OCI-M1 (cell line): ENCODE measurements around the gene PAQR5.
"Not testable (repeated sequence)": the region's sequence is repeated elsewhere in the genome, so short reads cannot be mapped to it uniquely, and the experiment has no call there.

Source experiments
- DNase-seq: peaks from one replicate; lab custom pipeline; 2025; lab: John Stamatoyannopoulos, UW

PAQR5 gene

GRCh38 chr15:69316291-69316690, 17.6 kb downstream of the PAQR5 start:
- DNase-seq: no peak

GRCh38 chr15:69317392-69317841, 18.7 kb downstream of the PAQR5 start:
- DNase-seq: no peak

- DNase-seq: no peak
Observed at GRCh38 chr15:69318033-69318432, 19.3 kb downstream of the PAQR5 start.

DNA sequence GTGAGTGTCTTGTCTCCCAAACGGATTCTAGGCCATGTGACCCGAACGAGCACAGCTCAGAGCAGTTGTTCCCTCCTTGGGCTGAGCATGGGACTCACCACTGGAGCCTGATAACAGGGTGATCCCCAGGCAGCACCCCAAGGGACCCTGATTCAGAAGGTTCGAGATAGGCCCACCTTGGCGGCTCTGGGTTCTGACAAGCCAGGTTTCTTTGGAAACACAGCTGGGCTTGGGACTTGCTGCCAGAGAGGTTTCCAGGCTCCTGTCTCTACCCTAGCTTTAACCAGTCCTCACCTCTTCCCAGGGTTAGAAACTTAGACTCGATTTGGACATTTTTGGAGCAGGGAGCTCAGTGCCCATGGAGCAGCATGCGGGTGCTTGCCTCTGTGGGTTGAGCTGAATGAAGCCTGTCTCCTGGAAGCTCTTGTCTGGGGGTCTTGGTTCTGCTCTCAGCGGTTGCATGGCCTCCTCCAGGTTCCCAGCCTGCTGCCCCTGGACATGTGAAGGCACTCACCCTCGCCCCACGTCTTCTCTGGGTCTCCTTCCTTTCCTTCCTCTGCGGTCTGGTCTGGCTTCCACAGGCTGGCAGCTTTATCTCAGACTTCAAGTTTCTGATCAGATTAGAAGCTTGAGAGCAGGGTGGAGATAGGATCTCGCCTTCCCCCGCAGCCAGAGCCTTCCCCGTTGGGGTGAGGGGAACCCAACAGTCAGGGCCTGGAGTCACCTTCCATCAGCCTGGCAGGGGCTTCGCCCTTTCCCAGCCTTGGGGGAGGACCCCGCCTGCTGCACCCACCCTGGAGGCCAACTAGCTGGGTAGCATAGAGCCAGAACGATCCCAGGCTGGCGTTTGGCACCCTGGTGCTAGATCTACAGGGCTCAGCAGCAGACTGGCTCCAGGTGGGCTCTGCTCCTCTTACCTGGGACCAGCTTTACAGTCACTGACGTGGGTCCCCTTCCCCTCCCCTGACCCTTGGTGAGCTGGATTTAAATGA, 21.0 kb downstream of the PAQR5 start:
- DNase-seq: no peak

- peak; percentile 40 for DNase-seq
Observed at GRCh38 chr15:69320977-69321554, 22.4 kb downstream of the PAQR5 start.

GRCh38 chr15:69323893-69324430, 25.2 kb downstream of the PAQR5 start:
- DNase-seq: no peak

- no peak for DNase-seq
Observed at GRCh38 chr15:69324565-69324964, 25.9 kb downstream of the PAQR5 start.

GRCh38 chr15:69325456-69325971, 26.8 kb downstream of the PAQR5 start:
- DNase-seq: no peak

GRCh38 chr15:69328080-69328479, 29.4 kb downstream of the PAQR5 start:
- no peak for DNase-seq

DNA sequence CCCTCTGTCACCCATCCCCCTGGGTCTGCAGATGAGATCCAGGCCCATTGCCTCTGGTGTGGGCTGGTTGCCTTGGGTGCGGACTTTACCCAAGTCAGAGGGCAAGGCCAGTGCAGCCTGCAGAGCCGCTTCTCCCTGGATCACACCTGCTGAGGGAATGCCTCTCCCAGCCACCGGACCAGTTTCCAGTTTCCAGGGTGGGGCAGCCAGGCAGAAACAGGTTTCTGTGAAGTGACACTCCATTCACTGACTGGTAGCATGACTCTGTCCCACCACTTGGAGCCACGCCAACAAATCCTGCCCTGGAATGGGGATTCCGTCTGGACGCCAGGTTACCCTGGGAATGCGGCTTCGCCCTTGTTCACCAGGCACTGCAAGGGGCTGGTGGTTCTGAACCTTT, 30.0 kb downstream of the PAQR5 start:
- no peak for DNase-seq

DNA sequence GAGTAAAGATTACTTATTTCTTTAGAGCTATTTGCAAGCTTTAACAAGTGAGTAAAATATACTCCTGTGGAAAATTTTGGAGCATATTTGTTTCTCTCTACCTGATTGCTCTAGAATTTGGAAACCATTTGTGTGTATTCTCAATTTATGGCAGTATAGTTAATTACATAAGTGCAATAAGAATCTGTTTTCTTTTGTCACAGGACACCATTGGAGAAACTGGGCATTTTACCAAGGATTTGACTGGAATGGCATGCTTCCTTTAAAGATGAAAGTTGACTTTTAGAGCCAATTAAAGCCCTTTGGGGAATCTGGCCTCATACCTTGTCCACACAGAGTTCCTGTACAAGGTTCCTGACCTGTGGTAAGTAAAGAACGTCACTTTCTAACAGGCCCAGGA, 38.4 kb downstream of the PAQR5 start:
- peak; percentile 6 for DNase-seq

- no peak for DNase-seq
Observed at GRCh38 chr15:69338535-69339213, 40.0 kb downstream of the PAQR5 start.

DNA sequence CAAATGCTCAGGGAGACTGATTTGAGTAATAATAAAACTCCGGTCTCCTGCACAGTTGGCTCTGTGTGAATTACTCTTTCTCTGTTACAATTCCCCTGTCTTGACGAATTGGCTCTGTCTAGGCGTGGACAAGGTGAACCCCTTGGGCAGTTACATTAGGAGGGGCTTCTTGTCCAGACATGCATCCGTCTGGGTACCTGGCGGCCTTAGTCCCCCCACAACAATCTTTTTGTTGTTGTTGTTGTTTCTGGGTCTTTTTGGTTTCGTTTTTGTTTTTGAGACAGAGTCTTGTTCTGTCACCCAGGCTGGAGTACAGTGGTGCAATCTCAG, 40.5 kb downstream of the PAQR5 start:
- not testable (repeated sequence) for DNase-seq

- peak; percentile 2 for DNase-seq
Observed at GRCh38 chr15:69340243-69340900, 41.7 kb downstream of the PAQR5 start.

DNA sequence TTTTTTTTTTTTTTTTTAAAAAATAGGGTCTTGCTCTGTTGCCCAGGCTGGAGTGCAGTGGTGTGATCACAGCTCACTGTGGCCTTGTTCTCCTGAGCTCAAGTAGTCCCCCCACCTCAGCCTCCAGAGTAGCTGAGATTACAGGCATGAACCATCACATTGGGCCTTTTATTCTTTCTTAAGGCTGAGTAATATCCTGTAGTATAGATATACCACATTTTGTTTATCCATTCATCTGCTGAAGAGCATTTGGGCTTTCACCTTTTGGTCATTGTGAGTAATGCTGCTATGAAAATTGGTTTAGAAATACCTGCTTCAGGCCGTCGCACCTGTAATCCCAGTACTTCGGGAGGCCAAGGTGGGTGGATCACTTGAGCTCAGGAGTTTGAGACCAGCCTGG, 42.6 kb downstream of the PAQR5 start:
- no peak for DNase-seq

DNA sequence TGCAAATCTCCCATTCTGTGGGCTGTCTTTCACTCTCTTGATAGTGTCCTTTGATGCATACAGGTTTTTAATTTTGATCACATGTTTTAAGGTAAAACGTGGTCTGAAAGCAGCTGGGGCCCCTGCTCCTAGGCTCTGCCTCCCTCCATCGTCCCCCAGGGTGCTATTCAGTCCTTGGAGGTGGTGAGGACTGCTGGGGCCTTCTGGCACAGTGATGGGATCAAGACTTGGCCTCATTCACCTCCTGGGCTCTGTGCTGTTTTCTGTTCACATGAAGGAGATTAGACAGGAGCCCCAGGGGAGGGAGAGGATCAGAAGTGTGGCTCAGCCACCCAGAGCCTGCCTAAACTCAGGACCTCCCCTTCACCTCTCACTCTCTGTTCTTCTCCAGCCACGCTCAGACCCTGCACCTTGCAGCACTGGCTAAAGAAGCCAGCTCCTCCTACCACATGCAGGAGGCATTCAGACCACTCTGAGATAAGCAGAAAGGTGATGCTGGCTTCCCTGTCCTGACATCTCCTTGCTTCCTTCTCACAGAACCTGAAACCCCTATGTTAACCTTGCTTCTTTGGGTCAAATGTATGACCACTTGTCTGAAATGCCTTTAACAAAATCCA, 43.9 kb downstream of the PAQR5 start:
- no peak for DNase-seq

- no peak for DNase-seq
Observed at GRCh38 chr15:69343133-69343532, 44.4 kb downstream of the PAQR5 start.

- DNase-seq: no peak
Observed at GRCh38 chr15:69344238-69344637, 45.5 kb downstream of the PAQR5 start.

GRCh38 chr15:69346112-69346511, 47.4 kb downstream of the PAQR5 start:
- no peak for DNase-seq

- no peak for DNase-seq
Observed at GRCh38 chr15:69351333-69351732, 52.6 kb downstream of the PAQR5 start.

GRCh38 chr15:69351884-69352283, 53.2 kb downstream of the PAQR5 start:
- DNase-seq: no peak
